ENCODE measurements around the gene PDCD2L.
"Not testable (repeated sequence)": the region's sequence is repeated elsewhere in the genome, so short reads cannot be mapped to it uniquely, and the experiment has no call there.

The PDCD2L gene

GRCh38 chr19:34381399-34382251 is 22.6 kb upstream of the PDCD2L start:
- peaks cover 60% of the 10 kb centered on the region for H3K36me3 ChIP-seq (ENCODE audit: control insufficient read depth, insufficient read depth, low read length)
- TF ChIP-seq, protein P1, sequence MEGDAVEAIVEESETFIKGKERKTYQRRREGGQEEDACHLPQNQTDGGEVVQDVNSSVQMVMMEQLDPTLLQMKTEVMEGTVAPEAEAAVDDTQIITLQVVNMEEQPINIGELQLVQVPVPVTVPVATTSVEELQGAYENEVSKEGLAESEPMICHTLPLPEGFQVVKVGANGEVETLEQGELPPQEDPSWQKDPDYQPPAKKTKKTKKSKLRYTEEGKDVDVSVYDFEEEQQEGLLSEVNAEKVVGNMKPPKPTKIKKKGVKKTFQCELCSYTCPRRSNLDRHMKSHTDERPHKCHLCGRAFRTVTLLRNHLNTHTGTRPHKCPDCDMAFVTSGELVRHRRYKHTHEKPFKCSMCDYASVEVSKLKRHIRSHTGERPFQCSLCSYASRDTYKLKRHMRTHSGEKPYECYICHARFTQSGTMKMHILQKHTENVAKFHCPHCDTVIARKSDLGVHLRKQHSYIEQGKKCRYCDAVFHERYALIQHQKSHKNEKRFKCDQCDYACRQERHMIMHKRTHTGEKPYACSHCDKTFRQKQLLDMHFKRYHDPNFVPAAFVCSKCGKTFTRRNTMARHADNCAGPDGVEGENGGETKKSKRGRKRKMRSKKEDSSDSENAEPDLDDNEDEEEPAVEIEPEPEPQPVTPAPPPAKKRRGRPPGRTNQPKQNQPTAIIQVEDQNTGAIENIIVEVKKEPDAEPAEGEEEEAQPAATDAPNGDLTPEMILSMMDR (IDR thresholded peaks at IDR 0.05; ENCODE audit: insufficient read depth, low read length, poor library complexity, severe bottlenecking) = no peak
- H3K27me3 ChIP-seq (replicated peaks; ENCODE audit: control insufficient read depth, insufficient read depth, low read length) = no peaks in the 10 kb centered on the region
- no peak for DNase-seq (ENCODE audit: extremely low read depth, insufficient read length)
- no peak overlapping the region for H3K4me3 ChIP-seq (replicated peaks; ENCODE audit: low read depth, low read length)

DNA sequence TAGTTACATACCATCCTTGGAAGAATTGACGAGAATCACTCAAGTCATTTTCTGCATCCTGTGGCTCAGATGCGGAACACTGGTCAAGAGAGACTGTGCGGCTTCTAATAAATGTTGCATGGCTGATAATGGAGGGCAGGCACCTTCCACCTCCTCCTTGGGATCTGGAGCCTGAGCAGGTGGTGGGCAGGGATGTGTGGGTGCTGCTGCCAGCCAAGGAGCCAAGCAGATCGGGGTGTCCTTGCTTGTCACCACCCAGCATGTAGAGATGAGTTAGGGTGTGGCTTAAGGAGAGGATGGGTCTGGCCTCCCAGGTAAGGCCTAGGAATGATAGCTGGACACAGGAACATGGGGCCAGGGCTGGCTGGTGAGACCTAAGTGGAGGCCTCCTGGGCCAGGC is 21.7 kb upstream of the PDCD2L start:
- TF ChIP-seq, protein P1 (IDR thresholded peaks at IDR 0.05; ENCODE audit: insufficient read depth, low read length, poor library complexity, severe bottlenecking) = no peak
- DNase-seq (ENCODE audit: extremely low read depth, insufficient read length) = no peak
- no peak overlapping the region for H3K4me3 ChIP-seq (replicated peaks; ENCODE audit: low read depth, low read length)
- H3K27me3 ChIP-seq (replicated peaks; ENCODE audit: control insufficient read depth, insufficient read depth, low read length) = no peaks in the 10 kb centered on the region
- peaks cover 59% of the 10 kb centered on the region for H3K36me3 ChIP-seq (ENCODE audit: control insufficient read depth, insufficient read depth, low read length)

DNA sequence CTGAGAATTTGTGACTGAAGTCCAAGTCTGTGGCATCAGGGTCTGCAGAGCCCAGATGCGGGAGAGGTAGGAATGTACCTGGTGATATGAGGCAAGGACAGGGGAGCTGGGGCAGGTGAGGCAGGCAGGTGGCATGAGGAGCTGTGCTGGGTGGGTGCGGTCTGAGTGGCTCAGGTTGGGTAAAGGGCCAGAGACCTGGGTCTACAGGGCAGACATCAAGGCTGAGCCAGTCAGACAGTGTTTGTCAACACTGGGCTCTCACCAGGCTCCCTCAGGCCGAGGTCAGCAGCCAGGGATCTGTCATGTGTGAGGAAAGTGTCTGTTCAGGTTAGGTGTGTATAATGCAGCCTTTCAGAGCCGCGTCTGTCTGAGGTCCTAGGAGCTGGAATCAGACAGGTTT is 20.6 kb upstream of the PDCD2L start:
- no peaks in the 10 kb centered on the region for H3K27me3 ChIP-seq (replicated peaks; ENCODE audit: control insufficient read depth, insufficient read depth, low read length)
- TF ChIP-seq, protein P1 (IDR thresholded peaks at IDR 0.05; ENCODE audit: insufficient read depth, low read length, poor library complexity, severe bottlenecking) = no peak
- peaks cover 54% of the 10 kb centered on the region for H3K36me3 ChIP-seq (ENCODE audit: control insufficient read depth, insufficient read depth, low read length)
- no peak for DNase-seq (ENCODE audit: extremely low read depth, insufficient read length)
- H3K4me3 ChIP-seq (replicated peaks; ENCODE audit: low read depth, low read length) = no peak overlapping the region

DNA sequence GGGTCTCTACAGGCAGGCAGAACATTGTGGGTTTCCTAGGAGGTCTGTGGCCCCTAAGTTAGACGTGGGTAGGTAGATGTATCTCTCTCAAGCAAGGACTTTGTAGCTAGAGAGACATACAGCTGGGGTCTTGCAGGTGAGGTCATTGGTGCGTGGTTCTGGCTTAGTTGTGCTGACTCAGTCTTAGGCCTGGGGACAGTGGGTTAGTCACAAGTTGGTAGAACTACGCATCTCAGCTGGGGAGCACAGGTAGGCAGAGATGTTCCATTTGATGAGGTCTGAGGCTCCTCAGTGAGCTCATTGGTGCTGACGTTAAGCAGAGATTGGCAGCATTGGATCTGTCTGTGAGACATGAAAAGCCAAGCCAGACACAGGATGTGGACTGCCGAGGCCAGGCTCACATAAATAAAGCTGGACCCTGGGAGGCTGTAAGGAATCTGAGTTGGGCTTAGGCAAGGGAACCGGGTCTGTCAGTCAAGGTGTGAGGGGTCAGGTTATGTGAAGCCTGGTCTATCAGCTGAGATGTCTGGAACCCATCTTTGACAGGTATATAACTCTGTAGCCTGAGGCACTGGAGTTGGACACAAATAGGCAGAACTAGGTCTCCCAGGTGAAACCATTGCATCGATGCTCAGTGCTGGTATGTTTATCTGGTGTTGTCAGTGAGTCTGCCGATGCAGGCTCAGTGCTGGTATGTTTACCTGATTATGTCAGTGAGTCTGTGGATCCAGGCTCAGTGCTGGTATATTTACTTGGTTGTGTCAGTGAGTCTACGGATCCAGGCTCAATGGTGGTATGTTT is 17.4 kb upstream of the PDCD2L start:
- Histone ChIP-seq H3K4me3 (replicated peaks; ENCODE audit: low read depth, low read length) (no peak overlapping the region), H3K36me3 (ENCODE audit: control insufficient read depth, insufficient read depth, low read length) (peaks cover 48% of the 10 kb centered on the region), H3K27me3 (replicated peaks; ENCODE audit: control insufficient read depth, insufficient read depth, low read length) (no peaks in the 10 kb centered on the region)
- TF ChIP-seq, protein P1 (IDR thresholded peaks at IDR 0.05; ENCODE audit: insufficient read depth, low read length, poor library complexity, severe bottlenecking) = no peak
- no peak for DNase-seq (ENCODE audit: extremely low read depth, insufficient read length)

DNA sequence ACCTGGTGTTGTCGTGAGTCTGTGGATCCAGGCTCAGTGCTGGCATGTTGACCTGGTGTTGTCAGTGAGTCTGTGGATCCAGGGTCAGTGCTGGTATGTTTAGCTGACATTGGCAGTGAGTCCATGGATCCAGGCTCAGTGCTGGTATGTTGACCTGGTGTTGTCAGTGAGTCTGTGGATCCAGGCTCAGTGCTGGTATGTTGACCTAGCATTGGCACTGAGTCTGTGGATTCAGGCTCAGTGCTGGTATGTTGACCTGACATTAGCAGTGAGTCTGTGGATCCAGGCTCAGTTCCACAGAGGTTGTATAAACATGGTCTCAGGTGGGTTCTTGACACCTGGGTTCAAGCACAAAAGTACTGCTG is 16.8 kb upstream of the PDCD2L start:
- no peak for DNase-seq (ENCODE audit: extremely low read depth, insufficient read length)
- Histone ChIP-seq H3K36me3 (ENCODE audit: control insufficient read depth, insufficient read depth, low read length) (peaks cover 44% of the 10 kb centered on the region), H3K4me3 (replicated peaks; ENCODE audit: low read depth, low read length) (no peak overlapping the region), H3K27me3 (replicated peaks; ENCODE audit: control insufficient read depth, insufficient read depth, low read length) (no peaks in the 10 kb centered on the region)
- TF ChIP-seq, protein P1 (IDR thresholded peaks at IDR 0.05; ENCODE audit: insufficient read depth, low read length, poor library complexity, severe bottlenecking) = no peak

- H3K27me3 ChIP-seq (replicated peaks; ENCODE audit: control insufficient read depth, insufficient read depth, low read length) = not testable (repeated sequence)
- peaks cover 44% of the 10 kb centered on the region for H3K36me3 ChIP-seq (ENCODE audit: control insufficient read depth, insufficient read depth, low read length)
These were observed 15.5 kb upstream of the PDCD2L start for GRCh38 chr19:34388745-34389144.

More at GRCh38 chr19:34388745-34389144, 15.5 kb upstream of the PDCD2L start:
- not testable (repeated sequence) for H3K4me3 ChIP-seq (replicated peaks; ENCODE audit: low read depth, low read length); DNase-seq (ENCODE audit: extremely low read depth, insufficient read length)

Measured in GM06990 (cell line).